ENCODE results near the gene TNFRSF13B.
"Not testable (repeated sequence)": the region's sequence is repeated elsewhere in the genome, so short reads cannot be mapped to it uniquely, and the experiment has no call there.

- TF ChIP-seq CTCF (IDR thresholded peaks at IDR 0.05; ENCODE audit: insufficient read depth, low read length, poor library complexity, severe bottlenecking); EZH2phosphoT487 (conservative IDR thresholded peaks at IDR 0.05; ENCODE audit: low read length): not testable (repeated sequence)
Measured at GRCh38 chr17:16903070-16903469, 68.8 kb downstream of the TNFRSF13B start.

Measured in SU-DHL-6 (cell line).